Measurements from ENCODE around the gene ASPRV1.

ASPRV1 gene

GRCh38 chr2:69943843-69944525, 17.4 kb downstream of the ASPRV1 start:
- H3K27ac ChIP-seq, result no peak overlapping the region
- TF ChIP-seq ZFX (IDR thresholded peaks at IDR 0.05) (no peak), CTCF (conservative IDR thresholded peaks at IDR 0.05) (no peak)

GRCh38 chr2:69943000-69943842, 18.2 kb downstream of the ASPRV1 start:
- H3K27ac ChIP-seq, result no peak overlapping the region
- TF ChIP-seq CTCF (conservative IDR thresholded peaks at IDR 0.05) (no peak), ZFX (IDR thresholded peaks at IDR 0.05) (no peak)

- TF ChIP-seq ZFX (IDR thresholded peaks at IDR 0.05) (no peak), CTCF (conservative IDR thresholded peaks at IDR 0.05) (no peak)
- H3K27ac ChIP-seq, result no peak overlapping the region
Observed at GRCh38 chr2:69940691-69941090, 20.7 kb downstream of the ASPRV1 start.

- TF ChIP-seq CTCF (conservative IDR thresholded peaks at IDR 0.05) (no peak), ZFX (IDR thresholded peaks at IDR 0.05) (no peak)
- no peak overlapping the region for H3K27ac ChIP-seq
Observed at GRCh38 chr2:69939722-69940121, 21.7 kb downstream of the ASPRV1 start.

GRCh38 chr2:69937968-69938367, 23.5 kb downstream of the ASPRV1 start:
- TF ChIP-seq ZFX (IDR thresholded peaks at IDR 0.05), result no peak
- no peak for TF ChIP-seq CTCF (conservative IDR thresholded peaks at IDR 0.05)
- H3K27ac ChIP-seq, result no peak overlapping the region

GRCh38 chr2:69936906-69937305, 24.5 kb downstream of the ASPRV1 start:
- no peak overlapping the region for H3K27ac ChIP-seq
- TF ChIP-seq CTCF (conservative IDR thresholded peaks at IDR 0.05) (no peak), ZFX (IDR thresholded peaks at IDR 0.05) (no peak)

GRCh38 chr2:69935011-69935410, 26.4 kb downstream of the ASPRV1 start:
- TF ChIP-seq ZFX (IDR thresholded peaks at IDR 0.05) (no peak), CTCF (conservative IDR thresholded peaks at IDR 0.05) (no peak)
- no peak overlapping the region for H3K27ac ChIP-seq

Data from C4-2B (cell line).